ENCODE data around the gene TPP2. TPM values are rescaled to one million over a fixed set of nuclear protein-coding genes. Genes with fewer than 3 reads are reported as not detected.

The TPP2 gene
- total RNA-seq, 1 experiment from 2014 or later = 31.6 TPM

DNA sequence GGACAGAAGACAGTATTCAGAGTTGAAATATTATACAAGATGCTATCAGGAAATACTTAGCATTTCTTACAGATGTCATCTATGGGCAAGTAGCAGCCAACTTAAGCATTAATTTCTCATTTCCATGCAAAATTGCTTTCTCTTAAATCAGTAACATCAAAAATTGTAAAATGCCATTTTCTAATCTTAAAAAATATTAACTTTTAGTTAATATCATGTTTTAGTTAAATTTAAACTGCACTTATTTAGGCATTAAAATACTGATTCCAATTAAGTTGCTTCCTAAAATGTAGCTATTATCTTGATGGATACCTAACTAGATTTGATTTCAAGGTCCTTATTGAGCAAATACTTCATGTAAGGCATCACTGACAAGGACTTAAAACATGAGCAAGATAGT, 70.2 kb downstream of the TPP2 start:
- ChIA-PET POLR2A (interaction anchor here (0.6 kb wide), 1 partner anchor 129 kb away, joined by 3 read pairs; no protein-coding TSS in a partner anchor), CTCF (no interaction called here)
- DNase-seq (ENCODE audit: low read depth, low spot score) (no peak), ATAC-seq (no peak)
- Histone ChIP-seq H3K4me1 (ENCODE audit: control insufficient read depth, insufficient read depth, low read length) (no peaks in the 10 kb centered on the region), H3K4me3 (ENCODE audit: low read depth in 2 of 2, low read length in 2 of 2) (no peak overlapping the region), H3K27ac (ENCODE audit: low read length) (no peak overlapping the region), H3K36me3 (ENCODE audit: control insufficient read depth, insufficient read depth, low read length) (peaks cover 4% of the 10 kb centered on the region), H3K27me3 (ENCODE audit: control insufficient read depth, insufficient read depth, low read length) (no peaks in the 10 kb centered on the region), H3K9me3 (ENCODE audit: control insufficient read depth, insufficient read depth, low read depth, low read length) (no peaks in the 10 kb centered on the region)
- TF ChIP-seq REST (IDR thresholded peaks at IDR 0.05; ENCODE audit: insufficient read depth in 1 of 2, low read depth in 2 of 2, low read length in 1 of 2) (no peak), CTCF (IDR thresholded peaks at IDR 0.05) (no peak), TCF7L2 (IDR thresholded peaks at IDR 0.05; ENCODE audit: low read depth, low read length) (no peak), POLR2AphosphoS5 (IDR thresholded peaks at IDR 0.05; ENCODE audit: low read depth, low read length) (no peak), SIN3A (IDR thresholded peaks at IDR 0.05; ENCODE audit: borderline replicate concordance, insufficient read depth, low read depth, low read length) (no peak)
- no TSS peak for BruUV-seq (replicated peaks)
- intact Hi-C loops (cut with micrococcal nuclease; ENCODE audit: unreplicated experiment) (no loop called here), in situ Hi-C loops (cut with HindIII; ENCODE audit: low pct_unique_long_range_greater_than_20kb, low sequenced_read_pairs) (no loop called here)

DNA sequence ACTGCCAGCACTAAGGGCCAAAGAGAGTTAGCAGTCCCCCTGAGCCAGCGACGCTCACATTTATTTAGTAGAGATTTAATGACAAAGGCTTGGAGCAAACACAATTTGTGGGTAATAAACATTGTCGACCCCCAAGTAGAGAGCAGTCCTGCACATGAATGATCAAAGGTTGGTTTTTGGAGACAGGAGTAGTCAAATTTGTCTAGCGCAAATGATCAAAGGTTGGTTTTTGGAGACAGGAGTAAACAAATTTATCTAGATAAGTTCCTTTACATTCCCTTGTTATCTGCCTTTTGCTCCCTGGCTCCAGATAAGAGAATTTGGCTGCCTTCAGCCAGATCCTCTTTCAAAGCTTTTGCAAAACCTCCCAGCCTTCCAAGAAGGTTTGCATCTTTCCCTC, 71.1 kb downstream of the TPP2 start:
- TF ChIP-seq POLR2AphosphoS5 (IDR thresholded peaks at IDR 0.05; ENCODE audit: low read depth, low read length) (no peak), REST (IDR thresholded peaks at IDR 0.05; ENCODE audit: insufficient read depth in 1 of 2, low read depth in 2 of 2, low read length in 1 of 2) (no peak), TCF7L2 (IDR thresholded peaks at IDR 0.05; ENCODE audit: low read depth, low read length) (no peak), CTCF (IDR thresholded peaks at IDR 0.05) (no peak), SIN3A (IDR thresholded peaks at IDR 0.05; ENCODE audit: borderline replicate concordance, insufficient read depth, low read depth, low read length) (no peak)
- in situ Hi-C loops (cut with HindIII; ENCODE audit: low pct_unique_long_range_greater_than_20kb, low sequenced_read_pairs) = no loop called here
- H3K27ac ChIP-seq (ENCODE audit: low read length) = no peak overlapping the region
- H3K36me3 ChIP-seq (ENCODE audit: control insufficient read depth, insufficient read depth, low read length) = peaks cover 4% of the 10 kb centered on the region
- no peaks in the 10 kb centered on the region for H3K27me3 ChIP-seq (ENCODE audit: control insufficient read depth, insufficient read depth, low read length)
- intact Hi-C loops (cut with micrococcal nuclease; ENCODE audit: unreplicated experiment) = no loop called here
- ChIA-PET CTCF (no interaction called here), POLR2A (no interaction called here)
- BruUV-seq (replicated peaks) = no TSS peak
- DNase-seq (ENCODE audit: low read depth, low spot score) (no peak), ATAC-seq (no peak)
- no peak overlapping the region for H3K4me3 ChIP-seq (ENCODE audit: low read depth in 2 of 2, low read length in 2 of 2)
- H3K9me3 ChIP-seq (ENCODE audit: control insufficient read depth, insufficient read depth, low read depth, low read length) = no peaks in the 10 kb centered on the region
- no peaks in the 10 kb centered on the region for H3K4me1 ChIP-seq (ENCODE audit: control insufficient read depth, insufficient read depth, low read length)

Measured in Panc1 (cell line).